ENCODE data around the gene RCOR1. TPM values are rescaled to one million over a fixed set of nuclear protein-coding genes. Genes with fewer than 3 reads are reported as not detected.

The RCOR1 gene
- total and polyA plus RNA-seq, 2 of the 4 experiments (the other 2 are of a cell fraction), result 9.0 to 11.2 TPM

DNA sequence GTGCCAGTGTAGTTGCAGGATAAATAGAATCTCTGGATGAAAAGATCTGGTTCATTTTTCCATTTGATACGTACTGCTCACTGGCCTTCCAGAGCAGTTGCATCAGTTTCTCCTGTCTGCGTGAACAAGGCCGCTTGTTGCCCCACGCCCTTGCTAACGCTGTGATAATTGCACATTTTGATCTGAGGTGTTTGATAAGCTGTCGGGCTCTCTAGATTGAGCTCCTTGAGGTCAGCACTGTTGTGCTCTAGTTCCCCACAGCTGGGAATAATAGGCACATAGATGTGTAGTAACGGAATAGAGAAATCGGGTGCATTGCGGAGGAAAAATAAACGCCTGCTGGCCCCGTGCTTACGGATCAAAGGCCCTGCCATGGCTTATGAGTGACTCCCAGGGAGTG is 142.0 kb downstream of the RCOR1 start:
- no peak overlapping the region for H2BK15ac ChIP-seq (ENCODE audit: low read depth, low read length)
- no peak overlapping the region for H3K27ac ChIP-seq (ENCODE audit: insufficient read depth, low read length)
- no peak overlapping the region for H2AFZ ChIP-seq (replicated peaks; ENCODE audit: low read length, poor library complexity)
- dilution Hi-C loops (cut with HindIII; ENCODE audit: low sequenced_read_pairs, unreplicated experiment) (no loop called here), intact Hi-C loops (cut with micrococcal nuclease) (no loop called here), in situ Hi-C loops (cut with MboI; ENCODE audit: low sequenced_read_pairs) (no loop called here)
- no peaks in the 10 kb centered on the region for H3K79me1 ChIP-seq (ENCODE audit: low read depth in 1 of 2, low read length in 2 of 2)
- H4K91ac ChIP-seq (ENCODE audit: insufficient read depth, low read depth, low read length), result no peak overlapping the region
- no peaks in the 10 kb centered on the region; the same call in none of the 2 replicates for H4K20me1 ChIP-seq (ENCODE audit: insufficient read depth, low read length)
- ChIA-PET CTCF (no interaction called here), POLR2A (ENCODE audit: unreplicated experiment) (interaction anchor here (0.6 kb wide), 1 partner anchor 13 kb away, joined by 3 read pairs; no protein-coding TSS in a partner anchor)
- H2BK5ac ChIP-seq (ENCODE audit: low read depth, low read length, poor library complexity, severe bottlenecking), result no peak overlapping the region
- no peak overlapping the region for H2BK20ac ChIP-seq (ENCODE audit: low read depth, low read length)
- no peak overlapping the region for H2AK9ac ChIP-seq (replicated peaks; ENCODE audit: low read depth, low read length, poor library complexity)
- no TSS peak for BruUV-seq (replicated peaks)
- H3K9ac ChIP-seq (ENCODE audit: low read depth, low read length), result no peak overlapping the region
- H4K8ac ChIP-seq (ENCODE audit: low read depth in 2 of 2, low read length in 2 of 2), result no peak overlapping the region
- H3K14ac ChIP-seq (replicated peaks; ENCODE audit: low read depth, low read length), result no peak overlapping the region
- no peaks in the 10 kb centered on the region for H3K27me3 ChIP-seq (ENCODE audit: control insufficient read depth, insufficient read depth, low read length)
- ATAC-seq (ENCODE audit: low read depth), result no peak
- H3K36me3 ChIP-seq (ENCODE audit: control insufficient read depth, insufficient read depth, low read length), result peaks cover 11% of the 10 kb centered on the region; the same call in 1 of the 2 replicates
- H3K4me2 ChIP-seq (ENCODE audit: low read depth, low read length), result no peak overlapping the region
- 70% methylated on average over 11 of the region's 12 CpGs; no CpG with 5 or more reads in 1 of the 2 experiments for WGBS, 2 experiments (ENCODE audit: extremely low coverage in 2 of 2, insufficient read length in 1 of 2)
- TF ChIP-seq NFE2L2 (IDR thresholded peaks at IDR 0.05; ENCODE audit: low read depth, low read length) (no peak), CHD1 (IDR thresholded peaks at IDR 0.05; ENCODE audit: low read depth, low read length) (no peak), MAFK (IDR thresholded peaks at IDR 0.05; ENCODE audit: low read depth, low read length) (no peak)
- TF ChIP-seq, protein P1, sequence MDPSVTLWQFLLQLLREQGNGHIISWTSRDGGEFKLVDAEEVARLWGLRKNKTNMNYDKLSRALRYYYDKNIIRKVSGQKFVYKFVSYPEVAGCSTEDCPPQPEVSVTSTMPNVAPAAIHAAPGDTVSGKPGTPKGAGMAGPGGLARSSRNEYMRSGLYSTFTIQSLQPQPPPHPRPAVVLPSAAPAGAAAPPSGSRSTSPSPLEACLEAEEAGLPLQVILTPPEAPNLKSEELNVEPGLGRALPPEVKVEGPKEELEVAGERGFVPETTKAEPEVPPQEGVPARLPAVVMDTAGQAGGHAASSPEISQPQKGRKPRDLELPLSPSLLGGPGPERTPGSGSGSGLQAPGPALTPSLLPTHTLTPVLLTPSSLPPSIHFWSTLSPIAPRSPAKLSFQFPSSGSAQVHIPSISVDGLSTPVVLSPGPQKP (IDR thresholded peaks at IDR 0.05; ENCODE audit: borderline replicate concordance, low read depth, low read length), result no peak
- no peaks in the 10 kb centered on the region for H3K9me3 ChIP-seq (ENCODE audit: control insufficient read depth, insufficient read depth, low read length)
- no peak overlapping the region for H3K56ac ChIP-seq (ENCODE audit: extremely low read depth, insufficient read depth, low read length)
- no peak overlapping the region for H3K4me3 ChIP-seq (ENCODE audit: insufficient read depth, low read depth, low read length)
- no peak overlapping the region for H2BK120ac ChIP-seq (ENCODE audit: low read depth, low read length)
- no peaks in the 10 kb centered on the region for H3K4me1 ChIP-seq (ENCODE audit: control insufficient read depth, insufficient read depth, low read length)
- H3K9me1 ChIP-seq (ENCODE audit: insufficient read depth, low read length), result peaks cover 14% of the 10 kb centered on the region
- H3K4ac ChIP-seq (ENCODE audit: low read depth, low read length), result no peak overlapping the region
- H2AK5ac ChIP-seq (ENCODE audit: low read depth, low read length), result no peak overlapping the region
- no peak overlapping the region for H3K18ac ChIP-seq (ENCODE audit: low read depth, low read length)
- DNase-seq, result no peak
- no peak overlapping the region for H3K23ac ChIP-seq (ENCODE audit: low read depth, low read length)
- no peak overlapping the region for H4K5ac ChIP-seq (ENCODE audit: low read depth, low read length)
